NK-92 (cell line): ENCODE results near the gene SLC1A5.

Experiments
- DNase-seq: peaks from one replicate; lab custom pipeline; 2025; ENCODE audit not compliant: unreplicated experiment; lab: John Stamatoyannopoulos, UW

Gene SLC1A5

DNA sequence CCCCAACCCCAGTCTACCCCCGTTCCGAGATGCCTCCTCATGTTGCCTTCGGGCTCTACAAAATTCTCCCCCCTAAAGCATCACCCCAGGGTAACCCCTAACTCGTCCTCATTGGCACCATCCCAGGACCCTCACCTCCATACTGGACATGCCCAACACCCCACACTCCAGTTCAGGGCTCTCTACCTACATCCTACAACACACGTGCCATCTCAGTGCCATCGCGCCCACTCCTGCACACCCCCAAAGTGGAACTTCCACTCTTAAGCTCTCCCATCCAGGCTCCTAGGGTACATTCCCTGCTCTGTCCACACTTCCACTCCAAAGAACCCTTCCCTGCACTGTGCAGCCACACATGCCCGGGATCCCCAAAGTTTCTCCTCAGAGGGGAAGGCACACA, 43.4 kb downstream of the SLC1A5 start:
- DNase-seq = no peak

DNA sequence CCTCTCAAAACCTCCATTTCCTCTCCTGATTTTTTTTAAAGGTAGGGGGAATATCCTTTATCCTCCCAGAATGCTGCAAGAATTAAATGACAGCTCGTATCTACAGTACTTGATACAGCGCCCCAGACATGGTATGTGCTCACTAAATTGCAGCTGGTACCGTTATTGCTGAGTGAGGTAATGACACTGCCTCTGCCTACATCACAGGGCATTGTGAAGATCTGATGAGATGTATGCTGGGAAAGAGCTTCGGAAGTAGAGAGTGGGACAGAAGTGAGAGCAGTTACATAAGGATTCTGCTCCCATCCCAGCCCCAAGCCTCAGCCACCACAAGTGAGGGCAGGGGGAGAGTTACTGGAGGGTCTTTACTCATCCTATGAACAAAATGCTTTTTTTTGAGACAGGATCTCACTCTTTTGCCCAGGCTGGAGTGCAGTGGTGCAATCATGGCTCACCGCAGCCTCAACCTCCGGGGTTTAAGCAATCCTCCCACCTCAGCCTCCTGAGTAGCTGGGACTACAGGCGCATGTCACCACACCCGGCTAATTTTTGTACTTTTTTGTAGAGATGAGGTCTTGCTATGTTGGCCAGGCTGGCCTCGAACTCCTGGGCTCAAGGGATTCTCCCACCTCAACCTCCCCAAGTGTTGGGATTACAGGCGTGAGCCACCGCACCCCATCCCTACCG, 44.2 kb downstream of the SLC1A5 start:
- no peak for DNase-seq

DNA sequence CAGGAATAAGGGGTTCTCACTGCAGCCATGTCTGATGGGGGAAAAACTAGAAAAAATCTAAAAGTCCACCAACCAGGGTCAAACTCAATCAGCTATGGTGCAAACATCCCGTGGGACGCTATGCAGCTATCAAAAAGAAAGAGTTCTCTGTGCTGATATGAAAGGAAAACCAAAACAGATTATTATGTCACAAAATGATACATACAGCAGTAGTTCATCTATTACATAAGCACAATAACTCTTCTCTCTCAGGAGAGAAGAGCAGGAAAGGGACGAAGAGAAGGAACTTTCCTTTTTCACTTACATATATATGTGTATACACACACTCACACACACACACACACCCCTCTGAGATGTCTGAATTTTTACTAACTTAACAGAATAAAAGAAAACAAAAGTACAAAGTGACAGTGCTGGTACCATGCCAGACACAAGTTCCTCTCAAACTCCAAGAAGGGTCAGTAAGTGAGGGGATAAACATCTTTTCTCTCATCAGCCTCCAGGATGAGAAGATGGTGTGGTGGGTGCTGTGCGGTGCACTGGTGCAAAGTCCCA, 45.4 kb downstream of the SLC1A5 start:
- no peak for DNase-seq

DNA sequence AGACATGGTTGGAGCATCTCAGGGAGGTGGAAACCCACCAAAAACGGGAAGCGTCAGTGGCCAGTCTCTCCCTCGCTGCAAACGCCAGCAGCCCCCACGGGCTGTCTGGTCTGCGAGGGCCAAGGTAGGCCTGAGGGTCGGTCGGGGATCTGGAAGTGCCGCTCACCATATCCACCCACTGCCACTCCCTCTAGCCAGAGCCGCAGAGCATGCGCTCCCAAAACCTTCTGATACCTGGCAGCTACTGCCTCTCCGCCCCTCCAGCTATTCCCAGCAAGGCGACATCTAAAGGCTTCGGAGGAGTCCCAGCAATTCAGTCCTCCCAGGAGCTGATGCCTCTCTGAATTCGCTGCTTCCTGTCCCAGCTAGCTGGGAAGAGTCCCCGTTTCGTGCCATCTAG, 46.9 kb downstream of the SLC1A5 start:
- no peak for DNase-seq

DNA sequence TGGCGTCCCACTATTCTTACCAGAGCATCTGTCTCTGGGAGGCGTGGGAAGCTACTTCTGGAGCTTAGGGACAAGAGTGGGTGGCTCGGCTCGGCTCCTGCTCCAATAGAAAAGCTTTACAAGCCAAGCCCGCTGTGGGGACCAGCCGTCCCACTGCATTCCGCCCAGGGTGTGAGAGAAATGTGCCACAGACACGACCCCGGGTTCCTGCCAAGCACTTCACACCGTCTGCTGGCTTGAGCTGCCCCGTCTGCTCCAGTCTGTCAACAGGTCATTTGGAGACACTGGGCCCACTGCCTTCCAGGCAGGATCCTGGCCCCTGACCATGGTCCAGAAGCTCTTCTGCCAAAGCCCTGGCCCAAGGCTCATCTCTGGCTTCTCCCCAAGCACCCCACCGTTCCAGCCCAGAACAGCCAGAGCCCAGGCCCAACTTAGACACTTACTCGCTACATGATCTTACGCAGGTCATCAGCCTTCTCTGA, 49.1 kb downstream of the SLC1A5 start:
- no peak for DNase-seq

DNA sequence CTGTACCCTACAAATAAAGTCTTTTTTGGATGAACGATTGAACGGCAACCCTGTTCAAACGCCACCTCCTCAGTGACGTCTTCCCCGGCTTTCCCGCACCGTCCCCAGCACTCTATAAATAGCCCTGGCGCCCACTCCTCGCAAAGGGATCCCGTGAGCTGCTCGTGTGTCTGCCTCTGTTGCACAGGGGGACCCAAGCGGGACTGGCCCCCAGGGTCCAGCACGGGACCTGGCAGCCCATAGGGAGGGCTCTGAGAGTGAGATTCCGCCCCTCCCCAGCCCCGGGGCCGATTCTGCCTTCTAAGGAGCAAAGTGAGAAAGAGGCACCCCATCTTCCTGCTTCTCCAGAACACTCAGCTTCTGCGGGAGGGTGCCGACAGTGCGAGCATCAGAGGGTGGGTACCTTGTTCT, 50.6 kb downstream of the SLC1A5 start:
- no peak for DNase-seq

DNA sequence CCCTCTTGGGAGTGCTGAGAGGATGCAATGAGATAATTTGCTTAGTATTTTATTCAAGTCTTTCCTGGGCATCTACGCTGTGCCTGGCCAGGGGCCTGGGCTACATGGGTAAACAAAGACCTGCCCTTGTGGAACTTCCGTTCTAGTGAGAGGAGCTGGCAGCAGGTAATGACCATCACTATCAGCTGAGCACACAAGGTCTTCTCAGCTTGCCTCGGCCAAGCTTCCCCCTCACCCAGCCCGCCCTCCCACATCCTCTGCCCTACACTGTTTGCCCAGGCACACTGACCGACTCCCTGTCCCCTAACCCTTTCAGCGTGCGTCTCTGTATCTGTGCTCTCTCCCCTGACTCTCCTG, 51.1 kb downstream of the SLC1A5 start:
- no peak for DNase-seq

DNA sequence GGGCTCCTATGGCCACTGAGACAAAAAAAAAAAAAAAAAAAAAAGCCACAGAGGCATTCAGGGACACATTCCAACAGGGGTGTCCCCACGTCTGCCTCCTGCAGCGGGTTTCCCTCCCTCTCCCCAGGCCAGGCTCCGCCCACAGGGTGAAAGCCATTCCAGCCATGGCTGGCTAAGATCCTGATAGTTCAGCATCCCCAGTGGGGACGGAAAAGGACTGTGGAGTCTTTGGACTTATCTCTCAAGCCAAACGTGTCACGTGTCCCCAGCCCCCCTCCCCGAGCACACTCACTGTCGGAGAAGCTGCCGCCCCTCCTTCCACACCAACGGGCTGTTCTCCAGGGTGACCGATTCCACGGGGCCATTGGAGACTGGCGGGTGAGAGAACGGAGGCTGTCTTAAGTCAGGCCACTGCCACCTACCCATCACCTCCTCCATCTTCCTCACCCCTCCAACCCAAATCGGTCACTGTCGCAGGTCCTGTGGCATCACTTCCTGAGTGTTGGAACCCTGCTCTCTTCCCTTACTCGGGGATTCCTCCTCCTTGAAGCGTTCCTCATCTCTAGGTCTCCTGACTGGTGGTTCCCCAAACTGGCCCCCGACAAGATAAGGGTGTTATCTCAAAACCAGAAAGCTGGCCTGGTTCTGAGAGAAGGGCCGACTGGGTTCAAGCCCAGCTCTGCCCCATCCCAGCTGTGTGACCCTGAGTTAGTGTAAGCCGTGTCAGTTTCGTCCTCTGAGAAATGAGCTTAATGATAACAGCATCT, 51.7 kb downstream of the SLC1A5 start:
- DNase-seq = no peak

DNA sequence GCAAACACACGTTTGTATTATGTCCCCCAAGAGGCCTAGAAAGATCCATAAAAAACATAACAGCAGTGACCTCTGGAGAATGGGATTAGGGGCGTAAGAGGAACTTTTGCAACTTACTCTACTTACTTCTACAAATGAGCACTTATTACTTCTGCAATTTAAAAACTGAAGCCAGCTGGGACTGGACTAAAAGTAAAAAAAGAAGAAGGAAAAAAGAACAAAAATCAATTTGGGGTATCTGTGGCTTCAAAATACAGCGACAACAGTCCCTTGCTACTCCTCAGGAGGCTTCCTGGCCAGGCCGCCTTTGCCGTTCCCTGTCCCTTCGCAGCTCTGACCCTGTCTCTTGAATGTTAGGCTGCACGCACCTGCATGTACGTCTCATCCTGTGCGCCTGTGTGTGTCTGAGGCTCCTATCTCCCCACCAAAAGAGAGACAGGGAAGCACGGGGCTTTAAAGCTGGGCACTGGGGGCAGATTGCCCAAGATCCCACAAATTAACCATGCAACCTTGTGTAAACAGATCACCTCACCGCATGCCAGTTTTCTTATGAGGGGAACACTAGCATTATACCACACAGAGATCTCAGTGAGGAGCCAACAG, 54.6 kb downstream of the SLC1A5 start:
- DNase-seq = no peak

DNA sequence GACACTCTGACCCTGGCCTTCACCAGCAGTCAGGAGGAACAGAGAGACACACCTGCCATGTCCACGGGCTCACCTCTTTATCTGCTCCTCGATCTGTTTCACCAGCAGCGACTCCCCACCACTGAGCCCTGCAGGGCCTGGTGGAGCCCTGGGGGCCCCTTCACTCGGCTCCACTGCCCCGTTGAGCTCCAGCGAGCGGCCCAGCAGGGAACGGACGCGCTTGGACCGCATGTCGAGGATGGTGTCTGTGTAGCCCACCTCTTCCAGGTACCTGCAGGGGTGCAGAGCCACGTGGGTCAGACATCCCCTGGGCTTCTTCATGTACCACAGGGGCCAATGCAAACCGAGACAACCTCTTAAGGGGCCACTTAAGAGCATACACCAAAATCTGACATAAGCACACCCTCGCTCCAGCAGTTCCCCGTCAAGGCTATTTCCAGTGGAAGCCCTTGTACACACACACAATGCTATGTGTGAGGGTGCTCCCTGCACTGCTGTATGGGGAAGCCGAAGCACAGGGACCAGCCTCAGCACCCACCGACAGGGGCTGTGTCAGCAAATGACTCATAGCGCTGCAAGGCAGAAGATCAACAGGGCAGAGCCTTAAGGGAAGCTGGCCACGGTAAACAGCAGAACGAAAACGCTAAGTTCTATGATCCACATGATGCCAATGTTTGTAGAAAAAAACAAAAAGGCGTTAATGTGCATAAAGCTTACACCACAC, 55.3 kb downstream of the SLC1A5 start:
- no peak for DNase-seq

DNA sequence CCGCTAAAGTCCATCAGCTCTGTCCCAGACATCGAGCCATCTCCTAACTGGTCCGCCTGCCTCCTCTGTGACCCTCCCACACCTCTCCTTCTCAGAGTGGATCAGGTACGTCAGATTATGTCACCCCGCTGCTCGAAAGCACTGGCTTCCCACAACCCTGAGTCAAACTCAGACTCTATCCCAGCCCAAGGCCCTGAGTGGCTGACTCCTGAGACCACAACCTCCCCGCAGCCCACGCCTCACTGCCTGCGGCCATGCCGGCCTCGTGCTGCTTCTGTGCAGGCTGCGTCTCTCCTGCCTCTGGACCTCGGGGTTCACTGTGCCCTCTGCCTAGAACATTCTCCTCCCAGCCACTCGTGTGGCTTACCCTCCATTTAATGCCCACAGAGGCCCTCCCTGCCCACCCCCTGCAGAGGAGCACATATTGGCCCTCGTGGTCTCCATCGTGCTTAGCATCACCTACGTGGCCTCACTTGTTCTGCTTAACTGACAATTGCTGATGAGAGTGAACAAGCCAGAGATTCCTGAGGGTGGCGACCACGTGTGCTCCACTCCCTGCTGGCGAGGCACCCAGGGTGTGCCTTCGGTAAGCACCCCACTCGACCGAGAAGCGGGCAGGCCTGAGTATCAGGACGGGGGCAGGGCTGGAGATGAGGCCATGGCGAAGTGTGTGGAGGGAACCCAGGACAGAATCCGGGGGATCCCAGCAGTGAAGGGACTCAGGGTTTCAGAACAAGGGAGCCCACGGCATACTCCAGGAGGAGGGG, 56.0 kb downstream of the SLC1A5 start:
- no peak for DNase-seq

DNA sequence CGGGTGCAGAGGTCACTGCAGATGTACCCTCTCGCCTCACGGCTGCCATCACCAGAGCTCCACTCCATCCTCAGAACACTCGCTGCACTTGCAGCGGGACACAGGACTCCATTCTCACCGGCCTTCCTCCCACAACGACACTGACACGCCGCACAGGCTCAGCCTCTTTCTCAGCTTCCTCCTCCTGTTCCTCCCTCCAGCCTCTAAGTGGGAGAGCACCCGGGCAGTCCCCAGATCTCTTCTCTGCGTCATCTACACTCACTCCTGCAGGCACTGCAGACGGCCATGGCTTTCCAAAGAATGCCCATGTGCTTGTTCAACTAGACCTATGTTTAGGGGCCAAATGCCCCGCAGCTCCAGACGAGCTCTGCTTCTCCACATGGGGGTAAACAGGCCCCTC, 56.8 kb downstream of the SLC1A5 start:
- DNase-seq = no peak

DNA sequence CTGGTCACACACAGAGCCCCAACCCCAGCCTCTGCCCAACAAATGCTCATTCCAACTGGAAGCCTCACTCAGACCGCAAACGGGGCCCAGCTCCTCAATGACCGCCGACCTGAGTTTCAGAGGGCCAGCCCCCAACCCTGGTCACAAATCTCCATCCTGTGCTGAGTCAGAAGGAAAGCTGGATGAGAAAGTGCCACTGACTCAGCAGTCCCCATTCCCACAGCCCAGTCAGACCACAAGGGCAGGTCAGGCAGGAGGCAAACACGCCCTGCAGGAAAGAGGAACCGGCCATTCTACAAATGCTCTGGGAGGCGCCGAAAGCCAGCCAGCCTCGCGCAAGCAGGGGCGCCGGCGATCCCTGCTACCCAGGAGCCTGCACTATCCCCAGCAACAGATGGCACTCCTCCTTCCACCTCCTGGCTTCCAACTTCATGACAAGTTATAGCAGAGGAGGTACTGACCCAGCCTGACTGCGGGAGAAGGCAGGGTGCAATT, 57.3 kb downstream of the SLC1A5 start:
- DNase-seq = no peak

DNA sequence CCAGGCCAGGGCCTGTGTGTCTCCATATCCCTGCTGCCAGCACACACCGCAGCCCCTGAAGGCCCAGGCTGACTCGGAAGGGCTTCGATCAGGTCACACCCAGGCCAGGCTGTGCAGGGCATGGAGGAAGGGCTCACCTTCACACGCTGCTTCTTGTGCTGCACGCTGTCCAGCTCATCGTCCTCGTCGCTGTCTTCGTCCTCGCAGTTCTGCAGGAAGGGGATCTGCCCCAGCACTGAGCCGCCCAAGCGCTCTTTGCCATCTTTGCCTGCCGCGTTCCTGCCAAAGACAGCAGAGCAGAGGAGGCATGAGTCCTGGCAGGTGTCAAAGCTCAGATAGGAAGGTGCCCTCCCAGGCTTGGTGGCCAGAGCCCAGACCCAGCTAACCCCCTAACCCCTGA, 57.8 kb downstream of the SLC1A5 start:
- DNase-seq = no peak

DNA sequence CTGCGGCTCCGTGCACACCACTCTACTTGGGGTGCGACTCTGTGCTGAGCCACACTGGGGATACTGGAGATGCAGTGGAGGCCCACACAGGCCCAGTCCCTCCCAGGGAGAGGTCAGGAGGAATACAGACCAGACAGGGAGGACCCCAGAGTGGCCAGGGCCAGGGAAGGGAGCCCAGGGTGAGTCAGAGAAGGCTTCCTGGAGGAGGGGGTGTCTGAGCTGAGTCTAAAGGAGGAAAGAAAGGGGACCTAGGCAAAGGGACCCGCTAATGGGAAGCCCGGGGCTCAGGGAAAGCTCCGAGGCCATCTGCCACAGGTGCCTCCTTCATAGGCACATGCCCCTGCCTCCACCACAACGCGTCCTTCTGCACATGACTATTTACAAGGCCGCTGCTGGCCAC, 58.2 kb downstream of the SLC1A5 start:
- DNase-seq = no peak

DNA sequence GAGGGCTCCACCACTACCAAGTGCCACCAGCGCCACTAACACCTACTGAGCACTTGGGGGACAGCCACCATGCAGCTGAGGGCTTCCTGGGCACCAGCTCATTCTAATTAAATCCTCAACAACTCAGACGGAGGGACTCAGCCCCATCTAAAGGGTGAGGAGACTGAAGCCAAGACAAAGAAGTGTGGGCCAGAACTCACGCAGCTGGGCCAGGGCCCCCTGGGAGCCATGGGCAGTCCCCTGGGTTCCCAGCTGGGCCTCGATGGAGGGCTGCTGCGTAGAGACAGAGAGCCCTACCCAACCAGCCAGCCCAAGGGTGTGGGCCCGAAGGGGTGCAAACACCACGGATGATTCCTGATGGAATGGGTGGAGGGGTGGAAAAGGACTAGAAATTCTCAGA, 58.7 kb downstream of the SLC1A5 start:
- no peak for DNase-seq

DNA sequence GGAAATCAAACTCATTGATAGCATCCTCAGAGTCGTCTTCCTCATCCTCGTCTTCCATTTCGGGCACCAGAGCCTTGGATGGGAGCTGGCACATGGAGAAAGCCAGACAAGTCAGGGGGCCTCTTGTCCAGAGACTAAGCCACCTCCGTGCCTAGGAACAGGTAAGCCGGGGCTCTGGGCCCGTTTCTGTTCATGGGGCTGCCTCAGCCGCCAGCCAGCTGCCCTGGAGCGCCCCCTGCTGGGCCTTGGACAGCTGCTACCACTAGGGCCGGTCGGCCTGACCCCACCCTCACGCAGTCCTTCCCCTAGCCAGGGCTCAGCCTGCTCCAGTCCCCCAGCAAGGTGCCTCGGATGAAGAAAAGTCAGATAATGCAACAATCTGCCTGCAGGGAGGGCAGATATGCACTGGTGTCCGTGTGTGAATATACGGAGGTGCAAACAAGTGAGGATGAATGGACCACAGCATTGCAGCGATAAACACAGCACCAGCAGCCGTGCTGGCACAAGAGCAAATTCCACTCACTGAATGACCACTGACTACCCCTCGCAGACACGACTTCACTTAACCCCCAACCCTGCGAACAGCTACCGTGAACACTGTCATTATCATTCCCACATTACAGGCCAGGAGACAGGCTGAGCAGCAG, 59.6 kb downstream of the SLC1A5 start:
- no peak for DNase-seq

DNA sequence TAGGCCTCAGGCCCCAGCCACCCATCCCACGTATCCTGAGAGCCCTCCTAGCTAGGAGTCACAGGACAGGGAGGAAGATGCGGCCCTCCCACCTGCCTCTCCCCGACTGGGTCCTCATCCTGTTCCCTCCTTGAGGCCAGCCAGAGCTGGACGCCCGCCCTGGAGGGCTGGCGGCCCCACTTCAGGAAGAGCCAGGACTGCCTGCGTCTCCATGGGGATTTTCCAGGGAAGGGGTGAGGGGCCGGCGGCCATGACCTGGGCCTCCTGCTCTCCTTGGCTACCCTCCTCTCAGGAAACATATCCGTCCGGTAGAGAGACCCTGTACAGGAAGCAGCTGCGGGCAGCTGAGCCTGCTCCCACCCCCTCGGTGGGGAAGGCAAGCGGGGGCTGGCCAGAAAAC, 60.2 kb downstream of the SLC1A5 start:
- no peak for DNase-seq

DNA sequence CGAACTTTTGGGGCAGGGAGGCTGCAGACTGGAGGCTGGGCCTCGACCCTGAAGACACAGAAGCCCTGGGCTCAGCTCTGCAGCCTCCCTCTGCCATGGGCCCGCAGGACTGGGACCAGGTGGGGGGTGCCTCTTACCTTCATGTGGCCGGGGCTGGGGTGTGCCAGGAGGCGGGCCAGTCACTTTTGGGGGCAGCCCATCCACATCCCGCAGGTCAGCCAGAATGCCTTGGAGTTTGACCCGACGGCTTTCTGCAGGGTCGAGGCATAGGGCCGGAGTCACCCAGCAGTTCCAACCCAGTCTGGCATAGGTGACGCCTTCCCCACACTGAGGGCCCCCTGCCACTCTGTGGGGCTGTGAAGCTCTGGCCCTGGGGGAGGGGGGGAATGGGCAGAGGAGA, 60.6 kb downstream of the SLC1A5 start:
- no peak for DNase-seq

DNA sequence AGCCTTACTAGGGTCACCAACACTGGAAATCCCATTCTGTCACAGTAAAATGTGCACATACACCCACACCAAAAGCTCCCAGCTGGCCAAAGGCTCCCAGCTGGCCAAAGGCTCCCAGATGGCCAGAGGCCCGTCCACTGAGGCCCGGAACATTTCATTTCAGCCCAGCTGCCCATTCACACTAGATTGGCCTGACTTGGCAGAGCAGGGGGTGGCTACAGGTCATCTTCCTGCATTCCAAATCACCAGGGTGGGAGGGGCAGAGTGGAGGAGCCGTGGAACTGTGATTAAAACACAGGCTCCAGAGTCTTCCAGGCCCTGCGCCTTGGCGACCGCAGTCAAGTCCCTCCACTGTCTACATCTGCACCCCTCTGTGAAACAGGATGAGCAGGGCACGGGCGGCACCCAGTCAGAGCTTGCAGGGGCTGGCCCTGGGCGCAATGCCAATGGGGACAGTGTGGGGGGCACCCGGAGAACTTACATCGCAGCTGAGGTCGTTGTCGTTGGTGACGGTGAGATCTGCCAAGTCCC, 61.4 kb downstream of the SLC1A5 start:
- DNase-seq = no peak
